ENCODE results near the gene NT5DC2.

- no peak for TF ChIP-seq CTCF (IDR thresholded peaks at IDR 0.05; ENCODE audit: low read depth, low read length, poor library complexity, severe bottlenecking)
- no peak for TF ChIP-seq EZH2phosphoT487 (IDR thresholded peaks at IDR 0.05; ENCODE audit: borderline replicate concordance, low read length)
Observed at GRCh38 chr3:52555056-52555455, 21.4 kb upstream of the NT5DC2 start.

Measured in DOHH2 (cell line).